ENCODE data around the gene SRPX2. TPM values are rescaled to one million over a fixed set of nuclear protein-coding genes. Genes with fewer than 3 reads are reported as not detected.

SRPX2 gene
- total RNA-seq, 2 donors from 2014 or later, result not detected

GRCh38 chrX:100659431-100660137 is 15.6 kb downstream of the SRPX2 start:
- no peak for ATAC-seq
- no peaks in the 10 kb centered on the region for H3K36me3 Mint-ChIP-seq (ENCODE audit: low read depth)
- no peak overlapping the region for H3K27ac Mint-ChIP-seq
- DNase-seq, result no peak
- no peak overlapping the region for H3K4me3 Mint-ChIP-seq
- no peaks in the 10 kb centered on the region for H3K4me1 Mint-ChIP-seq
- peaks cover 14% of the 10 kb centered on the region for H3K27me3 Mint-ChIP-seq
- no peaks in the 10 kb centered on the region for H3K9me3 ChIP-seq (ENCODE audit: control insufficient read depth, low read length, poor library complexity, severe bottlenecking)

GRCh38 chrX:100662170-100662569 is 18.2 kb downstream of the SRPX2 start:
- ATAC-seq (no peak), DNase-seq (no peak)
- Mint-ChIP-seq H3K27me3 (peaks cover 23% of the 10 kb centered on the region), H3K4me3 (no peak overlapping the region), H3K4me1 (no peaks in the 10 kb centered on the region), H3K36me3 (ENCODE audit: low read depth) (no peaks in the 10 kb centered on the region), H3K27ac (no peak overlapping the region)
- H3K9me3 ChIP-seq (ENCODE audit: control insufficient read depth, low read length, poor library complexity, severe bottlenecking), result no peaks in the 10 kb centered on the region

GRCh38 chrX:100662796-100663195 is 18.8 kb downstream of the SRPX2 start:
- Mint-ChIP-seq H3K27ac (no peak overlapping the region), H3K4me1 (no peaks in the 10 kb centered on the region), H3K4me3 (no peak overlapping the region), H3K27me3 (peaks cover 29% of the 10 kb centered on the region), H3K36me3 (ENCODE audit: low read depth) (no peaks in the 10 kb centered on the region)
- DNase-seq, result no peak
- no peak for ATAC-seq
- no peaks in the 10 kb centered on the region for H3K9me3 ChIP-seq (ENCODE audit: control insufficient read depth, low read length, poor library complexity, severe bottlenecking)

- ATAC-seq, result no peak
- peaks cover 32% of the 10 kb centered on the region for H3K27me3 Mint-ChIP-seq
- H3K4me1 Mint-ChIP-seq, result no peaks in the 10 kb centered on the region
- no peak for DNase-seq
- H3K27ac Mint-ChIP-seq, result no peak overlapping the region
- no peak overlapping the region for H3K4me3 Mint-ChIP-seq
- H3K36me3 Mint-ChIP-seq (ENCODE audit: low read depth), result no peaks in the 10 kb centered on the region
- H3K9me3 ChIP-seq (ENCODE audit: control insufficient read depth, low read length, poor library complexity, severe bottlenecking), result no peaks in the 10 kb centered on the region
These were observed 19.6 kb downstream of the SRPX2 start for GRCh38 chrX:100663642-100664041.

GRCh38 chrX:100672966-100673365 is 29.0 kb downstream of the SRPX2 start:
- DNase-seq, result no peak
- no peaks in the 10 kb centered on the region for H3K36me3 Mint-ChIP-seq (ENCODE audit: low read depth)
- peaks cover 21% of the 10 kb centered on the region for H3K4me1 Mint-ChIP-seq
- H3K4me3 Mint-ChIP-seq, result no peak overlapping the region
- no peak for ATAC-seq
- H3K27me3 Mint-ChIP-seq, result peaks cover under 1% of the 10 kb centered on the region
- no peak overlapping the region for H3K27ac Mint-ChIP-seq
- no peaks in the 10 kb centered on the region for H3K9me3 ChIP-seq (ENCODE audit: control insufficient read depth, low read length, poor library complexity, severe bottlenecking)

- Mint-ChIP-seq H3K27me3 (no peaks in the 10 kb centered on the region), H3K27ac (no peak overlapping the region), H3K4me3 (no peak overlapping the region), H3K4me1 (peaks cover 22% of the 10 kb centered on the region), H3K36me3 (ENCODE audit: low read depth) (no peaks in the 10 kb centered on the region)
- no peak for ATAC-seq
- no peak for DNase-seq
- H3K9me3 ChIP-seq (ENCODE audit: control insufficient read depth, low read length, poor library complexity, severe bottlenecking), result no peaks in the 10 kb centered on the region
These were observed 29.5 kb downstream of the SRPX2 start for GRCh38 chrX:100673397-100673953.

- DNase-seq (no peak), ATAC-seq (peak; percentile 57)
- Mint-ChIP-seq H3K27ac (peak overlapping the region; percentile 1), H3K27me3 (no peaks in the 10 kb centered on the region), H3K4me3 (peak overlapping the region; percentile 74), H3K4me1 (peaks cover 22% of the 10 kb centered on the region), H3K36me3 (ENCODE audit: low read depth) (no peaks in the 10 kb centered on the region)
- no peaks in the 10 kb centered on the region for H3K9me3 ChIP-seq (ENCODE audit: control insufficient read depth, low read length, poor library complexity, severe bottlenecking)
These were observed 30.7 kb downstream of the SRPX2 start for GRCh38 chrX:100674705-100675104.

- no peak for ATAC-seq
- H3K27ac Mint-ChIP-seq, result no peak overlapping the region
These were observed 33.7 kb downstream of the SRPX2 start for GRCh38 chrX:100677611-100678181.

GRCh38 chrX:100680756-100681155 is 36.8 kb downstream of the SRPX2 start:
- Mint-ChIP-seq H3K27me3 (no peaks in the 10 kb centered on the region), H3K4me3 (no peak overlapping the region), H3K27ac (no peak overlapping the region), H3K4me1 (peaks cover 10% of the 10 kb centered on the region), H3K36me3 (ENCODE audit: low read depth) (peaks cover 5% of the 10 kb centered on the region)
- ATAC-seq (no peak), DNase-seq (no peak)
- no peaks in the 10 kb centered on the region for H3K9me3 ChIP-seq (ENCODE audit: control insufficient read depth, low read length, poor library complexity, severe bottlenecking)

More at GRCh38 chrX:100677611-100678181, 33.7 kb downstream of the SRPX2 start:
- Mint-ChIP-seq H3K36me3 (ENCODE audit: low read depth) (peaks cover 5% of the 10 kb centered on the region), H3K4me3 (no peak overlapping the region), H3K4me1 (peaks cover 27% of the 10 kb centered on the region), H3K27me3 (no peaks in the 10 kb centered on the region)
- no peak for DNase-seq
- H3K9me3 ChIP-seq (ENCODE audit: control insufficient read depth, low read length, poor library complexity, severe bottlenecking), result no peaks in the 10 kb centered on the region

GRCh38 chrX:100681599-100681998 is 37.6 kb downstream of the SRPX2 start:
- Mint-ChIP-seq H3K4me1 (peaks cover 10% of the 10 kb centered on the region), H3K27me3 (no peaks in the 10 kb centered on the region), H3K36me3 (ENCODE audit: low read depth) (peaks cover 5% of the 10 kb centered on the region), H3K27ac (no peak overlapping the region), H3K4me3 (no peak overlapping the region)
- ATAC-seq (no peak), DNase-seq (no peak)
- H3K9me3 ChIP-seq (ENCODE audit: control insufficient read depth, low read length, poor library complexity, severe bottlenecking), result no peaks in the 10 kb centered on the region

GRCh38 chrX:100682939-100683338 is 38.9 kb downstream of the SRPX2 start:
- no peaks in the 10 kb centered on the region for H3K9me3 ChIP-seq (ENCODE audit: control insufficient read depth, low read length, poor library complexity, severe bottlenecking)
- DNase-seq, result no peak
- Mint-ChIP-seq H3K36me3 (ENCODE audit: low read depth) (peaks cover 5% of the 10 kb centered on the region), H3K27me3 (no peaks in the 10 kb centered on the region), H3K27ac (no peak overlapping the region), H3K4me1 (peaks cover 6% of the 10 kb centered on the region), H3K4me3 (no peak overlapping the region)
- no peak for ATAC-seq

GRCh38 chrX:100685284-100685996 is 41.4 kb downstream of the SRPX2 start:
- peak; percentile 11 to 50 (median 19) for DNase-seq
- Mint-ChIP-seq H3K36me3 (ENCODE audit: low read depth) (no peaks in the 10 kb centered on the region), H3K27ac (no peak overlapping the region), H3K4me3 (no peak overlapping the region), H3K4me1 (peaks cover 4% of the 10 kb centered on the region), H3K27me3 (no peaks in the 10 kb centered on the region)
- H3K9me3 ChIP-seq (ENCODE audit: control insufficient read depth, low read length, poor library complexity, severe bottlenecking), result no peaks in the 10 kb centered on the region
- peak; percentile 89 for ATAC-seq

GRCh38 chrX:100685997-100686305 is 42.0 kb downstream of the SRPX2 start:
- H3K27ac Mint-ChIP-seq, result no peak overlapping the region
- H3K9me3 ChIP-seq (ENCODE audit: control insufficient read depth, low read length, poor library complexity, severe bottlenecking), result no peaks in the 10 kb centered on the region
- H3K27me3 Mint-ChIP-seq, result no peaks in the 10 kb centered on the region
- H3K4me3 Mint-ChIP-seq, result no peak overlapping the region
- H3K36me3 Mint-ChIP-seq (ENCODE audit: low read depth), result no peaks in the 10 kb centered on the region
- ATAC-seq (no peak), DNase-seq (no peak)
- no peaks in the 10 kb centered on the region for H3K4me1 Mint-ChIP-seq

All from T-helper 17 cell (primary cell).